NT2/D1 (cell line): ENCODE measurements around the gene UBAP1.
"Not testable (repeated sequence)": the region's sequence is repeated elsewhere in the genome, so short reads cannot be mapped to it uniquely, and the experiment has no call there.

Experiments
- DNase-seq: peaks from one replicate; pipeline ENCODE4 v3.0.0-alpha.2; 2011; ENCODE audit warnings: low read depth, low spot score
- H3K27me3 ChIP-seq: 2 replicates; pipeline ENCODE4 v1.6.0; 2011; ENCODE audit warnings: mild to moderate bottlenecking; ENCODE audit not compliant: insufficient read length, insufficient read depth
- H3K36me3 ChIP-seq: 2 replicates; pipeline ENCODE4 v1.6.1; 2011; ENCODE audit warnings: mild to moderate bottlenecking, low read length, mixed read lengths; ENCODE audit not compliant: insufficient read depth, insufficient read length
- H3K4me1 ChIP-seq: 2 replicates; pipeline ENCODE4 v1.5.1; 2011; ENCODE audit not compliant: insufficient read depth, insufficient read length
- H3K4me3 ChIP-seq: 2 replicates; pipeline ENCODE4 v1.5.1; 2011; ENCODE audit warnings: low read depth; ENCODE audit not compliant: insufficient read length
- H3K9ac ChIP-seq: 2 replicates; pipeline ENCODE4 v1.6.0; 2011; ENCODE audit warnings: low read depth; ENCODE audit not compliant: insufficient read length
- H3K9me3 ChIP-seq: 2 replicates; pipeline ENCODE4 v1.5.1; 2011; ENCODE audit warnings: mild to moderate bottlenecking, low read length; ENCODE audit not compliant: insufficient read depth
- SUZ12 ChIP-seq: IDR thresholded peaks from 2 replicates; pipeline ENCODE4 v1.6.1; 2011; ENCODE audit not compliant: insufficient read length, insufficient read depth; ENCODE audit errors: extremely low read depth
- YY1 ChIP-seq: IDR thresholded peaks from 2 replicates; pipeline ENCODE4 v1.6.1; 2011; ENCODE audit not compliant: insufficient read length, insufficient read depth
- ZNF274 ChIP-seq: IDR thresholded peaks from 2 replicates; pipeline ENCODE4 v1.6.1; 2011; ENCODE audit warnings: mild to moderate bottlenecking, low read depth, low read length

The UBAP1 gene

GRCh38 chr9:34216325-34216724 lies 37.5 kb downstream of the UBAP1 start:
- Histone ChIP-seq H3K4me1 (no peaks in the 10 kb centered on the region), H3K9me3 (no peaks in the 10 kb centered on the region), H3K27me3 (no peaks in the 10 kb centered on the region), H3K4me3 (no peak overlapping the region), H3K36me3 (no peaks in the 10 kb centered on the region), H3K9ac (no peak overlapping the region)
- no peak for TF ChIP-seq SUZ12
- TF ChIP-seq ZNF274 = no peak
- no peak for TF ChIP-seq YY1
- no peak for DNase-seq

- H3K27me3 ChIP-seq, H3K9ac ChIP-seq, DNase-seq, H3K9me3 ChIP-seq, H3K4me3 ChIP-seq, H3K36me3 ChIP-seq, H3K4me1 ChIP-seq: not testable (repeated sequence)
These were observed 38.2 kb downstream of the UBAP1 start for GRCh38 chr9:34217015-34217414.

- no peaks in the 10 kb centered on the region for H3K4me1 ChIP-seq
- no peaks in the 10 kb centered on the region for H3K9me3 ChIP-seq
- H3K9ac ChIP-seq = no peak overlapping the region
- H3K4me3 ChIP-seq = no peak overlapping the region
- H3K27me3 ChIP-seq = no peaks in the 10 kb centered on the region
- TF ChIP-seq YY1 = no peak
- TF ChIP-seq ZNF274 = no peak
- TF ChIP-seq SUZ12 = no peak
- no peak for DNase-seq
- no peaks in the 10 kb centered on the region for H3K36me3 ChIP-seq
These were observed 39.6 kb downstream of the UBAP1 start for GRCh38 chr9:34218446-34218845.

GRCh38 chr9:34219421-34219820 lies 40.6 kb downstream of the UBAP1 start:
- TF ChIP-seq YY1 (no peak), SUZ12 (no peak), ZNF274 (no peak)
- Histone ChIP-seq H3K9me3 (no peaks in the 10 kb centered on the region), H3K27me3 (no peaks in the 10 kb centered on the region), H3K4me1 (no peaks in the 10 kb centered on the region), H3K4me3 (no peak overlapping the region), H3K36me3 (peaks cover 8% of the 10 kb centered on the region), H3K9ac (no peak overlapping the region)
- DNase-seq = no peak

GRCh38 chr9:34220218-34220617 lies 41.4 kb downstream of the UBAP1 start:
- H3K9ac ChIP-seq = no peak overlapping the region
- H3K4me3 ChIP-seq = no peak overlapping the region
- TF ChIP-seq ZNF274 (no peak), YY1 (no peak), SUZ12 (no peak)
- no peak for DNase-seq
- H3K4me1 ChIP-seq = no peaks in the 10 kb centered on the region
- H3K36me3 ChIP-seq = peaks cover 8% of the 10 kb centered on the region
- no peaks in the 10 kb centered on the region for H3K27me3 ChIP-seq
- H3K9me3 ChIP-seq = no peaks in the 10 kb centered on the region

GRCh38 chr9:34224349-34224748 lies 45.5 kb downstream of the UBAP1 start:
- no peak for DNase-seq
- peaks cover 8% of the 10 kb centered on the region for H3K36me3 ChIP-seq
- no peaks in the 10 kb centered on the region for H3K27me3 ChIP-seq
- H3K4me3 ChIP-seq = no peak overlapping the region
- H3K9ac ChIP-seq = no peak overlapping the region
- H3K4me1 ChIP-seq = no peaks in the 10 kb centered on the region
- no peaks in the 10 kb centered on the region for H3K9me3 ChIP-seq
- no peak for TF ChIP-seq SUZ12
- TF ChIP-seq YY1 = no peak
- no peak for TF ChIP-seq ZNF274

GRCh38 chr9:34226144-34226760 lies 47.4 kb downstream of the UBAP1 start:
- H3K9me3 ChIP-seq, H3K4me1 ChIP-seq, H3K36me3 ChIP-seq, DNase-seq, H3K9ac ChIP-seq, H3K27me3 ChIP-seq, H3K4me3 ChIP-seq: not testable (repeated sequence)

- H3K4me3 ChIP-seq = no peak overlapping the region
- peaks cover 11% of the 10 kb centered on the region for H3K36me3 ChIP-seq
- TF ChIP-seq SUZ12 = no peak
- TF ChIP-seq ZNF274 = no peak
- H3K27me3 ChIP-seq = no peaks in the 10 kb centered on the region
- H3K9me3 ChIP-seq = no peaks in the 10 kb centered on the region
- no peaks in the 10 kb centered on the region for H3K4me1 ChIP-seq
- no peak for DNase-seq
- H3K9ac ChIP-seq = no peak overlapping the region
These were observed 48.6 kb downstream of the UBAP1 start for GRCh38 chr9:34227445-34227844.
